Measurements from ENCODE around the gene FILIP1L. TPM values are rescaled to one million over a fixed set of nuclear protein-coding genes. Genes with fewer than 3 reads are reported as not detected.

FILIP1L gene
- total RNA-seq, 2 donors from 2014 or later: 97.0 to 112 TPM

- H3K27ac ChIP-seq: no peak overlapping the region
- no peak for DNase-seq (ENCODE audit: low spot score)
- peaks cover 9% of the 10 kb centered on the region for H3K36me3 ChIP-seq
- no peak for TF ChIP-seq CTCF (IDR thresholded peaks at IDR 0.05)
- H3K4me3 ChIP-seq: no peak overlapping the region
- H3K9me3 ChIP-seq: no peaks in the 10 kb centered on the region
- no peaks in the 10 kb centered on the region for H3K4me1 ChIP-seq
- H3K27me3 ChIP-seq: no peaks in the 10 kb centered on the region
These were observed 318.7 kb downstream of the FILIP1L start for GRCh38 chr3:99795573-99795972.

- Histone ChIP-seq H3K36me3 (peaks cover 9% of the 10 kb centered on the region), H3K4me3 (no peak overlapping the region), H3K4me1 (no peaks in the 10 kb centered on the region), H3K27me3 (no peaks in the 10 kb centered on the region), H3K9me3 (no peaks in the 10 kb centered on the region), H3K27ac (no peak overlapping the region)
- no peak for TF ChIP-seq CTCF (IDR thresholded peaks at IDR 0.05)
- no peak for DNase-seq (ENCODE audit: low spot score)
These were observed 319.8 kb downstream of the FILIP1L start for GRCh38 chr3:99794485-99794884.

GRCh38 chr3:99789011-99789721, 325.1 kb downstream of the FILIP1L start:
- H3K36me3 ChIP-seq: peaks cover 9% of the 10 kb centered on the region
- H3K4me3 ChIP-seq: no peak overlapping the region
- DNase-seq (ENCODE audit: low spot score): no peak
- H3K4me1 ChIP-seq: no peaks in the 10 kb centered on the region
- H3K9me3 ChIP-seq: no peaks in the 10 kb centered on the region
- no peaks in the 10 kb centered on the region for H3K27me3 ChIP-seq
- peak overlapping the region in 1 of 2 donors; percentile 19 for H3K27ac ChIP-seq
- peak; percentile 50 to 73 for TF ChIP-seq CTCF (IDR thresholded peaks at IDR 0.05)

Small RNAs within 50 kb of the gene (microRNA-seq; reads per million reads assigned to microRNA genes)
- 0 reads per million in 2 donors for gene MIR3921 (ENCODE audit: borderline number of aligned reads in 2 of 2, borderline replicate concordance in 1 of 2)

Other genes with a start within 250 kb of the FILIP1L start
- gene TBC1D23, start 146.5 kb upstream of the FILIP1L start, total RNA-seq: 10 to 100 TPM; 16.3 to 39.5 TPM
- gene NIT2, start 220.3 kb upstream of the FILIP1L start, total RNA-seq: 10 to 100 TPM; 12.3 to 15.4 TPM

All from right atrium auricular region (tissue), 2 donors.